ENCODE measurements around the gene SPATA17.

SPATA17 gene

DNA sequence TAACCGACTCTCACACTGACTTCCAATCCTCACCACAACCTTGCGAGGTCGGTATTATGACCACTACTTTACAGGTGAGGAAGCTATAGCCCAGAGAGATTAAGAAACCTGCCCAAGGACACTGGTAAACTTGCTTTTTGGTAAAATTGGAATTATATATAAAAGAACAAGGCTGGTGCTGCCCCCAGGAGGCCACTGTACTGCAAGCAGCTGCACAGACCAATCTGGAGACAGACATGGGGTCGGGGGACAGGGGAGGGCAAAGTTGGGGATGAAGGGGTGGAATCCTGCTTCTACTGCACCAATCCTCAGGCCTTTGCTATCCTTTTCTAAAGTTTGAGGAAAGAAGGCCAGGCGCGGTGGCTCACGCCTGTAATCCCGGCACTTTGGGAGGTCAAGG is 280.8 kb downstream of the SPATA17 start:
- no peak for DNase-seq

DNA sequence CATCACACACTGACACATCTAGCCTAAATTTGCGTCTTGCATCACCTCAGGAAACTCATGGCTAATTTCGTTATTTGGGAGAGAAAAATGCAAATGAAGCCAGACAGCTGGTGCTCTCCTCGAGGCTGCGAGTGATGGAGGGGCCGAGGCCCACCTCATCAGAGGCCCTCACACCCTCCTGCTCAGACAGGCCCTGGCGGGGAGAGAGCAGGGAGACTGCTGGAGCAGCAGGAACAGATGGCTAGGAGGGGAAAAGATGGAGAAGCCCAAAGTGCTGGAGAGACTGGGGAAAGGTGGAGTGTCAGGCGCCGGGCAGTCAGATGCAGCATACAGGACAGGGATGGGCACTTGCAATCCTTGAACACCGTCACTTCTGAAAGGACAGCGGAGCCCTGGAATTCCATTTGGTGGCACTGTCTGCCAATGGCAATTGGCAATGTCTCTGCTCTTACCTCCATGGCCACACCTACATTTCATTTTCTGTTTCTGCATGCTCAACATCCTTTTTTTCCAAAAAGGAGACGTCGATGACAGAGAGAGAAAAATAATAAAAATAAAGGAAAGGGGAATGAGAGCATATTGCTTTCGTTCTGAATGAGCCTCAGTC is 286.2 kb downstream of the SPATA17 start:
- no peak for DNase-seq

DNA sequence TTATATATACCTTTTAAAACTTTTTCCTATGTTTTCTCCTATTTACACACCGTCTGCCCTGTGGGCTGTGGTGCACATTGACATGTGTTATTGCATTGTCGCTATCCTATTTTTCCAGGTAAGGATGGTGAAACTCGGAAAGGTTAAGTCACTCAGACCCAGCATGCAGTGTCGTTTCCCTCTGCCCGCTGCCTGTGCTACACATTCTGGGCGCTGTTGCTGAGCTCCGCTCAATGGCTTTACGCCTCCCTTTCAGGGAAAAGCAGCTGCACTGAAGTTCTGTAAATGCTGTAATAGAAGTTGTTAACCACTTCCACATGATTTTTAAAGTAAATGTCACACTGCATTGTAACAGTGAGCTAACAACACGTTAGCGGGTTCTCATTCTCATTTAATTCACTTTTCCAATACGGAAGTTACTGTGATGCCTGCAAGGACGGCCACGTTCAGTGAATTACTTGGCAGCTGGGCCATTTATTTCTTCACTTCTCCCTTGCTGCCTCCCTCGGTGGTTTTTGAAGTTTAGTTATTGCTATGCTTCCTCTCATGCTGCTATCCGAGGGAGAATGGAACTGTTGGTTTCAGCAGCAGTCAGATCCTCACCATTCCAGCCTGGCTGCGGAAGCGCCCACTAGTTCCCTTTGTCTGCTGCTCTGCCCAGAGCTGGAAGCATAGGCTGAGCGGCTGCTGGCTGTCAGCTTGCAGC is 288.7 kb downstream of the SPATA17 start:
- no peak for DNase-seq

Measured in amygdala (tissue), 56 donors.